Measurements from ENCODE around the gene RELL1.

GRCh38 chr4:37734989-37735388 lies 48.8 kb upstream of the RELL1 start:
- TF ChIP-seq CTCF (IDR thresholded peaks at IDR 0.05; ENCODE audit: poor library complexity, severe bottlenecking) = no peak
- no peak for TF ChIP-seq TAF1 (IDR thresholded peaks at IDR 0.05; ENCODE audit: low read depth)
- no peak for TF ChIP-seq POLR2AphosphoS5 (IDR thresholded peaks at IDR 0.05)
- no peak for TF ChIP-seq EZH2 (IDR thresholded peaks at IDR 0.05; ENCODE audit: borderline replicate concordance, insufficient read depth, low read length, poor library complexity, severe bottlenecking)
- no peak for TF ChIP-seq SMC3 (conservative IDR thresholded peaks at IDR 0.05; ENCODE audit: poor library complexity)
- TF ChIP-seq REST (IDR thresholded peaks at IDR 0.05; ENCODE audit: borderline replicate concordance) = no peak
- TF ChIP-seq EP300 (conservative IDR thresholded peaks at IDR 0.05; ENCODE audit: poor library complexity, severe bottlenecking) = no peak
- TF ChIP-seq MXI1 (conservative IDR thresholded peaks at IDR 0.05; ENCODE audit: poor library complexity, severe bottlenecking) = no peak

Data from neural cell (in vitro differentiated cells).